ENCODE measurements around the gene TSC22D4.

Gene TSC22D4

GRCh38 chr7:100418930-100419659 lies 59.9 kb downstream of the TSC22D4 start:
- H3K4me3 ChIP-seq (ENCODE audit: low read depth in 1 of 2, low read length in 2 of 2) = no peak overlapping the region
- no peaks in the 10 kb centered on the region for H3K27me3 ChIP-seq (ENCODE audit: low read depth, low read length)
- no peaks in the 10 kb centered on the region for H3K4me1 ChIP-seq (ENCODE audit: control insufficient read depth in 1 of 2, insufficient read depth in 2 of 2, low read length in 2 of 2)
- no peaks in the 10 kb centered on the region for H3K36me3 ChIP-seq (ENCODE audit: control insufficient read depth in 1 of 2, insufficient read depth in 2 of 2, low read length in 2 of 2)
- H3K9me3 ChIP-seq (ENCODE audit: control insufficient read depth in 1 of 2, low read length in 2 of 2) = no peaks in the 10 kb centered on the region
- H3K27ac ChIP-seq (ENCODE audit: low read length) = no peak overlapping the region

Data from muscle layer of duodenum (tissue), 2 donors.